GM23338 (cell line): ENCODE measurements around the gene BEST4.

Source experiments
- CREB1 ChIP-seq: fragments of 250-450 bp; sonication (Bioruptor Pico); IDR thresholded peaks from 2 replicates; pipeline ENCODE4 v1.5.0; 2020; ENCODE audit warnings: low read depth, mild to moderate bottlenecking, moderate library complexity
- CTCF ChIP-seq, 2 experiments: fragments of 200-600 bp in 1 of 2; sonication (generic) in 1 of 2; conservative IDR thresholded peaks; 2 replicates each; pipeline versions ENCODE4 v1.5.1 to v1.6.1; 2016 to 2017; ENCODE audit warnings: antibody characterized with exemption in 2 of 2, low read depth in 2 of 2, mild to moderate bottlenecking in 2 of 2, moderate library complexity in 1 of 2
- EZH2 ChIP-seq: fragments of 200-600 bp; sonication (generic); IDR thresholded peaks from one replicate; pipeline ENCODE4 v1.8.0; 2017; ENCODE audit warnings: antibody characterized with exemption, mild to moderate bottlenecking, low read depth; ENCODE audit not compliant: unreplicated experiment
- EZH2phosphoT487 ChIP-seq: fragments of 200-600 bp; sonication (generic); IDR thresholded peaks from one replicate; pipeline ENCODE4 v1.8.1; 2018; ENCODE audit warnings: antibody characterized with exemption; ENCODE audit not compliant: unreplicated experiment
- NANOG ChIP-seq: IDR thresholded peaks from 2 replicates; pipeline ENCODE4 v1.6.1; 2016; ENCODE audit warnings: antibody characterized with exemption, borderline replicate concordance
- POLR2AphosphoS5 ChIP-seq: IDR thresholded peaks from 2 replicates; pipeline ENCODE4 v1.6.1; 2016; ENCODE audit warnings: antibody characterized with exemption, low read depth
- REST ChIP-seq: IDR thresholded peaks from one replicate; pipeline ENCODE4 v1.6.1; 2018; ENCODE audit warnings: antibody characterized with exemption; ENCODE audit not compliant: unreplicated experiment
- STAT1 ChIP-seq: IDR thresholded peaks from one replicate; pipeline ENCODE4 v1.6.1; 2016; ENCODE audit warnings: antibody characterized with exemption; ENCODE audit not compliant: unreplicated experiment
- ZNF114 ChIP-seq: fragments of 250-450 bp; sonication (Bioruptor Pico); IDR thresholded peaks from 2 replicates; pipeline ENCODE4 v1.5.0; 2020; ENCODE audit warnings: mild to moderate bottlenecking, moderate library complexity

GRCh38 chr1:44801491-44802305, 13.7 kb upstream of the BEST4 start:
- TF ChIP-seq CTCF (conservative IDR thresholded peaks at IDR 0.05; ENCODE audit: low read depth in 2 of 2) (no peak), EZH2 (no peak), POLR2AphosphoS5 (no peak), EZH2phosphoT487 (no peak), ZNF114 (CRISPR knock-in tag) (no peak), STAT1 (no peak), NANOG (no peak), REST (no peak), CREB1 (CRISPR knock-in tag) (no peak)
